Spleen (tissue), 11 donors: ENCODE results near the gene ZNF484. TPM values are rescaled to one million over a fixed set of nuclear protein-coding genes. Genes with fewer than 3 reads are reported as not detected.
A peak's percentile ranks its signal among the peaks of the same experiment; 100 is the strongest.
"Not testable (repeated sequence)": the region's sequence is repeated elsewhere in the genome, so short reads cannot be mapped to it uniquely, and the experiment has no call there.

Experiments
- DNase-seq: peaks from one replicate; pipeline ENCODE4 v3.0.0-alpha.2; 2020
- H3K27ac ChIP-seq, 8 donors: fragments of 200-600 bp; sonication (generic) in 7 of 8; 1 replicate in 4 of 8; 2 replicates in 4 of 8; pipeline versions ENCODE4 v1.5.0 to v1.8.0; 2016 to 2021; ENCODE audit warnings: inconsistent platforms in 4 of 8, mild to moderate bottlenecking in 4 of 8, moderate library complexity in 1 of 8
- H3K27me3 ChIP-seq, 7 donors: fragments of 200-600 bp; sonication (generic) in 6 of 7; replicated peaks in 1 of 7; 1 replicate in 4 of 7; 2 replicates in 3 of 7; pipeline versions ENCODE4 v1.5.0 to v1.8.0; 2016 to 2021; ENCODE audit warnings: inconsistent platforms in 3 of 7, mild to moderate bottlenecking in 1 of 7
- H3K36me3 ChIP-seq, 6 donors: fragments of 200-600 bp; sonication (generic) in 5 of 6; 1 replicate in 4 of 6; 2 replicates in 2 of 6; pipeline versions ENCODE4 v1.5.0 to v1.8.0; 2016 to 2021; ENCODE audit warnings: inconsistent platforms in 2 of 6
- H3K4me1 ChIP-seq, 6 donors: fragments of 200-600 bp; sonication (generic) in 5 of 6; 1 replicate in 3 of 6; 2 replicates in 3 of 6; pipeline versions ENCODE4 v1.5.0 to v1.8.0; 2016 to 2021; ENCODE audit warnings: inconsistent platforms in 3 of 6
- H3K4me3 ChIP-seq, 8 donors: fragments of 200-600 bp; sonication (generic) in 7 of 8; 1 replicate in 4 of 8; 2 replicates in 4 of 8; pipeline versions ENCODE4 v1.5.0 to v1.8.0; 2016 to 2021; ENCODE audit warnings: inconsistent platforms in 4 of 8, mild to moderate bottlenecking in 4 of 8, moderate library complexity in 2 of 8
- H3K9me3 ChIP-seq, 8 donors: fragments of 200-600 bp; sonication (generic) in 7 of 8; 1 replicate in 4 of 8; 2 replicates in 4 of 8; pipeline versions ENCODE4 v1.5.0 to v1.8.0; 2016 to 2021; ENCODE audit warnings: inconsistent platforms in 4 of 8
- POLR2A ChIP-seq, 3 donors: fragments of 450-650 bp; IDR thresholded peaks; one replicate each; pipeline ENCODE4 v1.5.1; 2017; ENCODE audit warnings: antibody characterized with exemption in 3 of 3, mild to moderate bottlenecking in 1 of 3
- POLR2AphosphoS5 ChIP-seq, 3 donors: sonication (generic); formaldehyde crosslinking; IDR thresholded peaks; one replicate each; pipeline ENCODE4 v1.5.1; 2017; ENCODE audit warnings: antibody characterized with exemption in 3 of 3
- WGBS, 5 donors: extraction: QIAGEN DNeasy Blood & Tissue Kit in 3 of 5; methylation state at CpG; one replicate each; pipeline versions ENCODE4 v1.1.5 to v1.1.7; 2013 to 2018; 5-methylcytosine and 5-hydroxymethylcytosine counted together
- intact Hi-C: fragments of 100-400 bp; cut with DNase I; formaldehyde crosslinking; loops from one replicate; pipeline ENCODE4 v1.15.0; 2023; ENCODE audit warnings: low total_unique reads
- polyA plus RNA-seq, 3 donors: library from polyadenylated mRNA; stranded (reverse); fragments of 200-250 nt; gene quantifications; one replicate each; pipeline ENCODE4 v1.2.1, GENCODE V29; 2013
- total RNA-seq, 7 donors: library from RNA; depleted of rRNA in 3 of 7; stranded (reverse); fragments of >200 nt in 3 of 7; fragmentation: NEBNext Ultra II Directional in 4 of 7; extraction: Animal tissue kit (Norgen Biotek cat#: 25700) in 4 of 7; gene quantifications; one replicate each; pipeline versions ENCODE4 v1.1.0 to v1.2.1, GENCODE V29; 2016 to 2021
- TF ChIP-seq, protein P1 (sequence below), 11 experiments: fragments of 200-600 bp in 7 of 11; fragments of 450-650 bp in 4 of 11; sonication (generic) in 4 of 11; IDR thresholded peaks in 8 of 11; conservative IDR thresholded peaks in 3 of 11; 1 replicate in 7 of 11; 2 replicates in 4 of 11; pipeline versions ENCODE4 v1.4.0 to v1.8.0; 2016 to 2021; ENCODE audit warnings: antibody characterized with exemption in 11 of 11, inconsistent platforms in 4 of 11, mild to moderate bottlenecking in 1 of 11
- donor health status: healthy with polysubstance abuse.
- donor health status: DM: no; HTN: no; CAD: no; lungs with moderate emphysema.
- donor health status: DM: no; HTN: no; CAD: no.
- donor health status: Bipolar disorder and iron deficiency.
- donor health status: healthy.
- donor health status: DM: no; HTN: no; CAD: no.
- donor health status: DM: yes; HTN: yes; CAD: no.

Gene ZNF484
- total and polyA plus RNA-seq, 10 donors, result 1.1 to 28.4 (median 14.5) TPM

DNA sequence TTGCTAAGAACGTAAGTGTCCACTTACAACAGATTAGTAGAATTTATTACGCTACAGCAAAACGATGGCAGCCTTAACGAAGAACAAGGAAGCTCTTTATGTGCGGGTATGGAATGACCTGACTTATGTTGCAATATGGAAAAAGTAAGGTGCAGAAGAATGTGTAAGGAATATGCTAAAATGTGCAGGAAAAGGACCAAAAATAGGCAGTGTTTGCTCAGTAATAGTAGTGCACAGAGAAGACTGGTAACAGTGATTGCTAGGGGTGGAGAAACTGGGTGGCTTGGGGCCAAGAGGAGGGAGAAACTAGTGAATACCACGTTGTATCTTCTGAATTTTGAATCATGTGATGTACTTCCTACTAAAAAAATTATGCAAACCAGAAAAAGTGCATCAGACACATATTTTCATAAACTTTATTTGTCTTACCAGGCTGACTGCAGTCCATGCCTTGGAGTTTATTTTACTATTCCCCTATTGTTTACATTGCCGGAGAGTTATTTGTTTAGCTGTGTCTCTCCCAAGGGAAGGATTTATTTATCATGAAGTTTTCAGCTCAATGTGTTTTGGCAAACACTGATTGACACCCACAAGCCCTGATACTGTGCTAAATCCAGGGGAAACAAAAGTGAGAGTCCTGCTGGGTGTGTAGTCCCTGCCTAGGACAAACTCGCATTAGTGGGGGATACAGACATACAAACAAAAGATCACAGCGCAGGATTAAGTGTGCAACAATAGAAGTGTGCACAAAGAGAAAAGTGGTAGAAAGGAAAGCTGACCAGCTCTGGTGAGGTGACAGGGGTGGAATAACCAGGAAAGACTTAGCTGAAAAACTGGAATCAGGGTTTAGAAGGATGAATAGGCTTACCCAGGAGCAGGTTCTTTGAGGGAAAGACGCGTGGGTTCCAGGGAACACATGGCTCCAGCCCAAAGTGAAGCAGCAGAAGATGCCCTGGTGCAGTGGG lies 34.0 kb upstream of the ZNF484 start:
- Histone ChIP-seq H3K4me3 (no peak overlapping the region), H3K27me3 (peaks cover 0 to 42% (median 0%) of the 10 kb centered on the region in 7 donors), H3K36me3 (no peaks in the 10 kb centered on the region), H3K27ac (no peak overlapping the region), H3K4me1 (no peaks in the 10 kb centered on the region), H3K9me3 (no peaks in the 10 kb centered on the region)
- WGBS, 5 donors, result 62 to 72% (median 68%) methylated on average over 11 of the region's 11 CpGs
- no peak for DNase-seq
- intact Hi-C loops, result no loop called here
- TF ChIP-seq POLR2AphosphoS5 (IDR thresholded peaks at IDR 0.05) (no peak), POLR2A (IDR thresholded peaks at IDR 0.05) (no peak)
- TF ChIP-seq, protein P1, sequence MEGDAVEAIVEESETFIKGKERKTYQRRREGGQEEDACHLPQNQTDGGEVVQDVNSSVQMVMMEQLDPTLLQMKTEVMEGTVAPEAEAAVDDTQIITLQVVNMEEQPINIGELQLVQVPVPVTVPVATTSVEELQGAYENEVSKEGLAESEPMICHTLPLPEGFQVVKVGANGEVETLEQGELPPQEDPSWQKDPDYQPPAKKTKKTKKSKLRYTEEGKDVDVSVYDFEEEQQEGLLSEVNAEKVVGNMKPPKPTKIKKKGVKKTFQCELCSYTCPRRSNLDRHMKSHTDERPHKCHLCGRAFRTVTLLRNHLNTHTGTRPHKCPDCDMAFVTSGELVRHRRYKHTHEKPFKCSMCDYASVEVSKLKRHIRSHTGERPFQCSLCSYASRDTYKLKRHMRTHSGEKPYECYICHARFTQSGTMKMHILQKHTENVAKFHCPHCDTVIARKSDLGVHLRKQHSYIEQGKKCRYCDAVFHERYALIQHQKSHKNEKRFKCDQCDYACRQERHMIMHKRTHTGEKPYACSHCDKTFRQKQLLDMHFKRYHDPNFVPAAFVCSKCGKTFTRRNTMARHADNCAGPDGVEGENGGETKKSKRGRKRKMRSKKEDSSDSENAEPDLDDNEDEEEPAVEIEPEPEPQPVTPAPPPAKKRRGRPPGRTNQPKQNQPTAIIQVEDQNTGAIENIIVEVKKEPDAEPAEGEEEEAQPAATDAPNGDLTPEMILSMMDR (IDR thresholded peaks at IDR 0.05 in 8 of 11, conservative IDR thresholded peaks at IDR 0.05 in 3 of 11), result no peak

DNA sequence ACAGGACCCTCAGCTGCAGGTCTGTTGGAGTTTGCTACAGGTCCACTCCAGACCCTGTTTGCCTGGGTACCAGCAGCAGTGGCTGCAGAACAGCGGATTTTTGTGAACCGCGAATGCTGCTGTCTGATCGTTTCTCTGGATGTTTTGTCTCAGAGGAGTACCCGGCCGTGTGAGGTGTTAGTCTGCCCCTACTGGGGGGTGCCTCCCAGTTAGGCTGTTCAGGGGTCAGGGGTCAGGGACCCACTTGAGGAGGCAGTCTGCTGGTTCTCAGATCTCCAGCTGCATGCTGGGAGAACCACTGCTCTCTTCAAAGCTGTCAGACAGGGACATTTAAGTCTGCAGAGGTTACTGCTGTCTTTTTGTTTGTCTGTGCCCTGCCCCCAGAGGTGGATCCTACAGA lies 27.3 kb upstream of the ZNF484 start:
- 74 to 93% (median 76%) methylated on average over 6 of the region's 6 CpGs; no CpG with 5 or more reads in 1 of the 5 donors for WGBS, 5 donors
- H3K4me3 ChIP-seq, DNase-seq, H3K36me3 ChIP-seq, H3K27ac ChIP-seq, intact Hi-C loops, H3K9me3 ChIP-seq, H3K4me1 ChIP-seq: not testable (repeated sequence)
- H3K27me3 ChIP-seq, result peaks cover 0 to 18% (median 0%) of the 10 kb centered on the region in 7 donors

DNA sequence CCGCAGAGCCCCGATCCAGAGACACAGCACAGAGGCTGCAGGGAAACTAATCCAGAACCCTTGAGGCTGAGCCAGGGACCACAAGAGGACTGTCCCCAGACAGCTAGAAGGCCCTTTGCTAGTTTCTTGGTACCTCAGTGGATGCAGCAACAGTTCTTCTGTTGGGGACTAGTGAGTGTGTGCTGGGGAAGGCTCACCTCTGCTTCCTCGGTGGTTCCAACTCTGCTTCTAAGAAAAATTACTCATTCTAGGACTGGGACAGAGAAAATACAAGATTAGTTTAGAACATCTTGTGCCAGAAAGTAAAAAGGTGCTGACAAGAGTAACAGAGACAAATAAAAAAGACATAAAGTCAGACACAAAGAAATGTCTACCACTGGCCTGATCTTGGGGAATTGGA lies 19.5 kb upstream of the ZNF484 start:
- no peak overlapping the region for H3K4me3 ChIP-seq
- intact Hi-C loops, result no loop called here
- H3K4me1 ChIP-seq, result no peaks in the 10 kb centered on the region
- H3K36me3 ChIP-seq, result no peaks in the 10 kb centered on the region
- 89 to 95% (median 92%) methylated on average over 3 of the region's 3 CpGs for WGBS, 5 donors
- no peaks in the 10 kb centered on the region for H3K9me3 ChIP-seq
- TF ChIP-seq POLR2AphosphoS5 (IDR thresholded peaks at IDR 0.05) (no peak), POLR2A (IDR thresholded peaks at IDR 0.05) (no peak)
- TF ChIP-seq, protein P1 (IDR thresholded peaks at IDR 0.05 in 8 of 11, conservative IDR thresholded peaks at IDR 0.05 in 3 of 11), result no peak
- no peak for DNase-seq
- H3K27me3 ChIP-seq, result no peaks in the 10 kb centered on the region
- H3K27ac ChIP-seq, result no peak overlapping the region

DNA sequence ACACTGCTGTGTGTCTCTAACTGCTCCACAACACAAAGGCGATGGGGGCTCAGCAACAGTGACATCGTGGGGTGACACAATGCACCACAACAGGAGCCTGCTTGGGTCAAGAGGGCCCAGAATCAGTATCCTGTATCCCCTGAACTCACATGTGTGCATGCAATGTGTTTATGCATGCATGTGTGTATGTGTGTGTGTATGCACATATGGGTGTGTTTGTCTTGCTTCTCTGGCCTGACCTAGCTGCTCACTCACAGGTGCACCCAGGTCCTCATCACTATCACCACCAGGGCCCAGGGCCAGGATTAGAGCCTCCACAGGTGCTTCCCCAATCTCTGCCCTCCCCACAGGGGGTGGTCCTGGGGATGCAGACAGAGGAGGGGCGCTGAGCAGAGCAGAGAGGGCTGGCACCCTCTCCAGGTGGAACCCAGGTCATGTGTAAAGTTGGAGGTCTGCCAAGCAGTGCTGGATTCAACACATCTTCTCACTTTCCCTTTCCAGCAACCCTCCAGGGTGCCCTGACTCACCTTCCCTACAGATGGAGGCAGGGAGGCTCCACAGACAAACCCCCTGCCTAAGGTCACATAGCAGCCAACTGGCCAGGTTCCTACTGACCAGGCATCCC lies 18.1 kb upstream of the ZNF484 start:
- TF ChIP-seq, protein P1 (IDR thresholded peaks at IDR 0.05 in 8 of 11, conservative IDR thresholded peaks at IDR 0.05 in 3 of 11), result no peak
- TF ChIP-seq POLR2A (IDR thresholded peaks at IDR 0.05) (no peak), POLR2AphosphoS5 (IDR thresholded peaks at IDR 0.05) (no peak)
- intact Hi-C loops, result no loop called here
- WGBS, 5 donors, result 89 to 100% (median 95%) methylated on average over 2 to 3 of the region's 3 CpGs
- Histone ChIP-seq H3K9me3 (no peaks in the 10 kb centered on the region), H3K4me3 (no peak overlapping the region), H3K27me3 (no peaks in the 10 kb centered on the region), H3K27ac (no peak overlapping the region), H3K4me1 (no peaks in the 10 kb centered on the region), H3K36me3 (no peaks in the 10 kb centered on the region)
- DNase-seq, result peak; percentile 39
